Measurements from ENCODE around the gene DLEC1.

DLEC1 gene

GRCh38 chr3:38006445-38006995 is 32.5 kb upstream of the DLEC1 start:
- H3K36me3 ChIP-seq (ENCODE audit: control insufficient read depth, insufficient read depth, low read length): no peaks in the 10 kb centered on the region
- no CpG with 5 or more reads among the region's 16 CpGs for WGBS (ENCODE audit: extremely low coverage, insufficient coverage, low lambda C conversion rate)
- H3K27me3 ChIP-seq (ENCODE audit: insufficient read depth, low read length, poor library complexity): no peaks in the 10 kb centered on the region
- H3K23ac ChIP-seq (ENCODE audit: low read length): no peak overlapping the region
- no peaks in the 10 kb centered on the region for H3K4me1 ChIP-seq (ENCODE audit: control insufficient read depth, low read depth, low read length)
- no peak overlapping the region for H2BK15ac ChIP-seq (replicated peaks; ENCODE audit: low read depth)
- no peak overlapping the region for H3K4ac ChIP-seq (ENCODE audit: low read depth, low read length)
- no peak for DNase-seq
- no peak overlapping the region for H3K27ac ChIP-seq (ENCODE audit: low read depth, low read length)
- no peaks in the 10 kb centered on the region for H3K79me1 ChIP-seq (ENCODE audit: low read length)
- H4K8ac ChIP-seq (ENCODE audit: low read depth, low read length): no peak overlapping the region
- H3K4me3 ChIP-seq (ENCODE audit: low read length): no peak overlapping the region
- H3K18ac ChIP-seq (ENCODE audit: low read length): no peak overlapping the region
- H2BK120ac ChIP-seq (ENCODE audit: low read depth, low read length): no peak overlapping the region
- no peaks in the 10 kb centered on the region for H3K79me2 ChIP-seq (ENCODE audit: control insufficient read depth, insufficient read depth, low read length)
- H3K9ac ChIP-seq (ENCODE audit: low read length): no peak overlapping the region
- no peak overlapping the region for H3K4me2 ChIP-seq (ENCODE audit: low read length)
- no peak overlapping the region for H2AK5ac ChIP-seq (ENCODE audit: low read length)
- no peak overlapping the region for H4K5ac ChIP-seq (ENCODE audit: low read length)
- no peak overlapping the region for H2BK5ac ChIP-seq (ENCODE audit: low read length)
- H3K56ac ChIP-seq (ENCODE audit: low read length): no peak overlapping the region

GRCh38 chr3:38007754-38008090 is 31.3 kb upstream of the DLEC1 start:
- Histone ChIP-seq H4K5ac (ENCODE audit: low read length) (no peak overlapping the region), H3K4me1 (ENCODE audit: control insufficient read depth, low read depth, low read length) (no peaks in the 10 kb centered on the region), H2BK5ac (ENCODE audit: low read length) (no peak overlapping the region), H3K27ac (ENCODE audit: low read depth, low read length) (no peak overlapping the region), H3K79me2 (ENCODE audit: control insufficient read depth, insufficient read depth, low read length) (no peaks in the 10 kb centered on the region), H3K9ac (ENCODE audit: low read length) (no peak overlapping the region), H3K4ac (ENCODE audit: low read depth, low read length) (no peak overlapping the region), H3K23ac (ENCODE audit: low read length) (no peak overlapping the region), H2AK5ac (ENCODE audit: low read length) (no peak overlapping the region), H2BK120ac (ENCODE audit: low read depth, low read length) (no peak overlapping the region), H3K18ac (ENCODE audit: low read length) (no peak overlapping the region), H3K4me3 (ENCODE audit: low read length) (no peak overlapping the region), H4K8ac (ENCODE audit: low read depth, low read length) (no peak overlapping the region), H3K36me3 (ENCODE audit: control insufficient read depth, insufficient read depth, low read length) (no peaks in the 10 kb centered on the region), H3K56ac (ENCODE audit: low read length) (no peak overlapping the region), H2BK15ac (replicated peaks; ENCODE audit: low read depth) (no peak overlapping the region), H3K27me3 (ENCODE audit: insufficient read depth, low read length, poor library complexity) (no peaks in the 10 kb centered on the region), H3K4me2 (ENCODE audit: low read length) (no peak overlapping the region), H3K79me1 (ENCODE audit: low read length) (no peaks in the 10 kb centered on the region)
- WGBS (ENCODE audit: extremely low coverage, insufficient coverage, low lambda C conversion rate): no CpG with 5 or more reads among the region's 7 CpGs
- DNase-seq: no peak

GRCh38 chr3:38008191-38008701 is 30.8 kb upstream of the DLEC1 start:
- Histone ChIP-seq H3K27ac (ENCODE audit: low read depth, low read length) (no peak overlapping the region), H3K27me3 (ENCODE audit: insufficient read depth, low read length, poor library complexity) (no peaks in the 10 kb centered on the region), H2BK120ac (ENCODE audit: low read depth, low read length) (no peak overlapping the region), H3K79me1 (ENCODE audit: low read length) (no peaks in the 10 kb centered on the region), H4K8ac (ENCODE audit: low read depth, low read length) (no peak overlapping the region), H3K36me3 (ENCODE audit: control insufficient read depth, insufficient read depth, low read length) (no peaks in the 10 kb centered on the region), H3K9ac (ENCODE audit: low read length) (no peak overlapping the region), H3K79me2 (ENCODE audit: control insufficient read depth, insufficient read depth, low read length) (no peaks in the 10 kb centered on the region), H2BK15ac (replicated peaks; ENCODE audit: low read depth) (no peak overlapping the region), H4K5ac (ENCODE audit: low read length) (no peak overlapping the region), H2BK5ac (ENCODE audit: low read length) (no peak overlapping the region), H3K4me2 (ENCODE audit: low read length) (no peak overlapping the region), H2AK5ac (ENCODE audit: low read length) (no peak overlapping the region), H3K4ac (ENCODE audit: low read depth, low read length) (no peak overlapping the region), H3K4me1 (ENCODE audit: control insufficient read depth, low read depth, low read length) (no peaks in the 10 kb centered on the region), H3K23ac (ENCODE audit: low read length) (no peak overlapping the region), H3K18ac (ENCODE audit: low read length) (no peak overlapping the region), H3K56ac (ENCODE audit: low read length) (no peak overlapping the region), H3K4me3 (ENCODE audit: low read length) (no peak overlapping the region)
- DNase-seq: no peak
- no CpG with 5 or more reads among the region's 19 CpGs for WGBS (ENCODE audit: extremely low coverage, insufficient coverage, low lambda C conversion rate)

GRCh38 chr3:38008971-38009580 is 29.9 kb upstream of the DLEC1 start:
- Histone ChIP-seq H3K27me3 (ENCODE audit: insufficient read depth, low read length, poor library complexity) (no peaks in the 10 kb centered on the region), H3K9ac (ENCODE audit: low read length) (no peak overlapping the region), H3K27ac (ENCODE audit: low read depth, low read length) (no peak overlapping the region), H2BK120ac (ENCODE audit: low read depth, low read length) (no peak overlapping the region), H3K18ac (ENCODE audit: low read length) (no peak overlapping the region), H3K36me3 (ENCODE audit: control insufficient read depth, insufficient read depth, low read length) (no peaks in the 10 kb centered on the region), H3K4me2 (ENCODE audit: low read length) (no peak overlapping the region), H3K4ac (ENCODE audit: low read depth, low read length) (no peak overlapping the region), H3K79me2 (ENCODE audit: control insufficient read depth, insufficient read depth, low read length) (no peaks in the 10 kb centered on the region), H3K4me3 (ENCODE audit: low read length) (no peak overlapping the region), H2BK15ac (replicated peaks; ENCODE audit: low read depth) (no peak overlapping the region), H3K23ac (ENCODE audit: low read length) (no peak overlapping the region), H3K56ac (ENCODE audit: low read length) (no peak overlapping the region), H2BK5ac (ENCODE audit: low read length) (no peak overlapping the region), H4K5ac (ENCODE audit: low read length) (no peak overlapping the region), H3K4me1 (ENCODE audit: control insufficient read depth, low read depth, low read length) (no peaks in the 10 kb centered on the region), H4K8ac (ENCODE audit: low read depth, low read length) (no peak overlapping the region), H2AK5ac (ENCODE audit: low read length) (no peak overlapping the region), H3K79me1 (ENCODE audit: low read length) (no peaks in the 10 kb centered on the region)
- no peak for DNase-seq
- WGBS (ENCODE audit: extremely low coverage, insufficient coverage, low lambda C conversion rate): no CpG with 5 or more reads among the region's 16 CpGs

- H2BK120ac ChIP-seq (ENCODE audit: low read depth, low read length): no peak overlapping the region
- H3K79me2 ChIP-seq (ENCODE audit: control insufficient read depth, insufficient read depth, low read length): no peaks in the 10 kb centered on the region
- no peak overlapping the region for H3K18ac ChIP-seq (ENCODE audit: low read length)
- H2AK5ac ChIP-seq (ENCODE audit: low read length): no peak overlapping the region
- H4K8ac ChIP-seq (ENCODE audit: low read depth, low read length): no peak overlapping the region
- WGBS (ENCODE audit: extremely low coverage, insufficient coverage, low lambda C conversion rate): no CpG with 5 or more reads among the region's 27 CpGs
- DNase-seq: no peak
- H3K9ac ChIP-seq (ENCODE audit: low read length): no peak overlapping the region
- H4K5ac ChIP-seq (ENCODE audit: low read length): no peak overlapping the region
- H3K27ac ChIP-seq (ENCODE audit: low read depth, low read length): no peak overlapping the region
- no peak overlapping the region for H3K23ac ChIP-seq (ENCODE audit: low read length)
- no peaks in the 10 kb centered on the region for H3K79me1 ChIP-seq (ENCODE audit: low read length)
- no peak overlapping the region for H2BK5ac ChIP-seq (ENCODE audit: low read length)
- no peaks in the 10 kb centered on the region for H3K4me1 ChIP-seq (ENCODE audit: control insufficient read depth, low read depth, low read length)
- no peaks in the 10 kb centered on the region for H3K27me3 ChIP-seq (ENCODE audit: insufficient read depth, low read length, poor library complexity)
- no peak overlapping the region for H3K4me3 ChIP-seq (ENCODE audit: low read length)
- H3K56ac ChIP-seq (ENCODE audit: low read length): no peak overlapping the region
- H2BK15ac ChIP-seq (replicated peaks; ENCODE audit: low read depth): no peak overlapping the region
- no peak overlapping the region for H3K4ac ChIP-seq (ENCODE audit: low read depth, low read length)
- H3K36me3 ChIP-seq (ENCODE audit: control insufficient read depth, insufficient read depth, low read length): no peaks in the 10 kb centered on the region
- H3K4me2 ChIP-seq (ENCODE audit: low read length): no peak overlapping the region
These were observed 29.0 kb upstream of the DLEC1 start for GRCh38 chr3:38009807-38010591.

Data from mesendoderm (in vitro differentiated cells).